CD4-positive, alpha-beta T cell treated with Interleukin-10 for 1 hour (primary cell): ENCODE measurements around the gene RGL2.
A peak's percentile ranks its signal among the peaks of the same experiment; 100 is the strongest.
"Not testable (repeated sequence)": the region's sequence is repeated elsewhere in the genome, so short reads cannot be mapped to it uniquely, and the experiment has no call there.

ENCODE experiments used
- DNase-seq: peaks from one replicate; pipeline ENCODE4 v3.0.0-alpha.2; 2020

Gene RGL2

DNA sequence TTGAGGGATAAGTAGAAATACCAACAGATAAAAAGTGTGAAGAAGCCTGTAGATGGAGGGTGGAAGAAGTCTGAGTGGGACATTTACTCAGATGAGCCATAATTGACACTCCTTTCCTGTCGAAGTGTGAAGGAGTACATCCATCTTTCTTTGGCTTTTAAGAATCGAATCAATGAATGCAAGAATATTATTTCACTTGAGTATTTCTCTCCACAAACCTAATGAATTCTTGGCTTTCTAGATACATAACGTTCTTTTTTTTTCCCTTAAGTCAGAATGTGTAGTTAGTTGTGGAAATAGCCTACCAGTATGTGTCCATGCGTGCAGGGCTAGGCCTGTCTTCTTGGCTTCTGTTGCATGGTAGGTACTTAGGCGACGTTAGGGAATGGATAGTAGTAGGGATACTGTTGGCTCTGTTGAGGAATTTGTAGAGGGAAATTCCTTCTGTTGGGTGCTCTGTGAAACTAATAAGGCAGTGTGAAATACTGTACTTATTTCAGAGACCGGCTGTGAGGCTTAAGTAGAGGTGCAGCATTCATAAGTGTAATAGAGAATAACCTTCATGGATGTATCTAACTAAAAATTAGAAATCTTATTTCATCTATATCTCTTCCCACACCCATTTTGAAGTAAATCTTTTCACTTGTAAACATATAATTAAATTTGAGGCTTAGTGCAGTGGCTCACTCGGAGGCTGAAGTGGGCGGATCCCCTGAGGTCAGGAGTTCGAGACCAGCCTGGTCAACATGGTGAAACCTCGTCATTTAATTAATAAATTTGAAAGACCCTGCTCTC lies 25.4 kb downstream of the RGL2 start:
- DNase-seq: no peak

DNA sequence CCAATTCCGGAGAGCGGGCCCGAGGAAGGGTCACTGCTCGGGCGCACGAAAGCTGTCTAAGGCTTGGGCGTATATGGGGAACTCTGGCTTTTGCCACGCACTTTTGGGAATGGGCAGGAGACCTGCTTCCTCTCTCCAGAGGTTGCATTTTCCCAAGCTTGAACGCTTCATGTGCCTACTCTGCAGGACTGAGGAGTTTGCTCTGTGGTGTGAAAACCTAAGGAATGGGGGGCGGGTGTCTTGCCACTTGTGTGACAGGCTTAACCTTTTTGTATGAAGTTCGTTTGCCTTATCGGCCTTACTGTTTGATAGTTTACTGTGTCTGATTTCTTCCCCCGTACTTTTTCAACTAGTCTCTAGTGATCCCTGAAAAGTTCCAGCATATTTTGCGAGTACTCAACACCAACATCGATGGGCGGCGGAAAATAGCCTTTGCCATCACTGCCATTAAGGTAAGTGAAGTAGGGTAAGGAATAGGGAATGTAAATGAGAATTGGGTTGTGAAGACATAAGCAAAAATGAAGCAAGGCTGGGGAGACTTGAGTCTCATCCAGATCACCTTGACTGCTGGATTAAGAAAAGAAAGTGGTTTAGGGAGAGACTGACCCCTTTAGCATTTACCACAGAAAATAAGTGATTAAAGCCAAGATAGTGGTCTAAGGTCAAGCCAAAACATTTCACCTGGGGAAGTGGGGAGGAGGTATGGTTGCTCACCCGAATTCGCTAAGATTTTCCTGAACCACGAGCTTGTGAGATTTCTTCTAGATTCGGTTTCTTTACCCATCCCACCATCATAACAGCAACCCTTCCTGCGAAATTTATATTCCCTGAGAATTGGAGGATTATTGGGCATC lies 26.2 kb downstream of the RGL2 start:
- no peak for DNase-seq

DNA sequence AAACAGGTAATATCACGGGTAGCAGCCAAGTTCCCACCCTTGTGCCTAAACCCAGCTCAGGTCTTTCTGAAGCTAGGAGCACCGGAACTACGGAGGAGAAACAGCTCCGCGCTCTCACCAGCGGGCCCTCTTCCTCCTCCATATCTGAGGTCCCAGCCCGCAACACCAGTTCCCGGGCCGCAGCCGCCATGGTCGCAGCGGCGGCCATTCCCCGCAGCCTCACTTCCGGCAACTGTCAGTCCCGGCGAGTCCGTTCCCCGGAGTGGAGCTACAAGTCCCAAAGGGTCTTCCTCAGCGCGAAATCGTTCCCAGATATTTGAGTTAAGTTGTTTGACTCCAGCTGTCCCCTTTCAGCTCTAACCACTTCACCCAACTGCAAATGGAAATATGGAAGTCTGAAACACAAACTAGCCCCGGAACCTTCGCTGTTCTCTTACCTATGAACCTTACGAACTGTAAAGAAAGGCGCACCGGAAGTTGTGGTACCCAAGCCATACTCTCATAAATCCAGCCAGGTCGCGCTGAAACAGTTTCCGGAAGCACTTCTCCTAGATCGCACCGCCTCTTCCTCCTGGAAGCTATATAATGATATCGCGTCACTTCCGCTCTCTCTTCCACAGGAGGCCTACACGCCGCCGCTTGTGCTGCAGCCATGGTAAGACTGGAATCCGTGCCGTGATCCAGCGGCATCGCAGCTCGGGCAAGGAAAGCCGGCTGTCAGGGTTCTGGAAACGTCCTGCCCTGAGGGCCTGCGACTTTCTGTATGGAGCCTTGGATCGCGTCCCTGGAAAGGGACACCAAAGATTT lies 27.1 kb downstream of the RGL2 start, which contains the start of the genes RPS18 and VPS52:
Gene RPS18 (plus strand): TSS at position 608 of the 807 bp plus-strand sequence. CDS start 45 bp downstream, at position 653.
Gene VPS52 (minus strand): TSS at position 409 of the 807 bp plus-strand sequence. CDS start 201 bp downstream, at position 208.
- peak; percentile 97 for DNase-seq

DNA sequence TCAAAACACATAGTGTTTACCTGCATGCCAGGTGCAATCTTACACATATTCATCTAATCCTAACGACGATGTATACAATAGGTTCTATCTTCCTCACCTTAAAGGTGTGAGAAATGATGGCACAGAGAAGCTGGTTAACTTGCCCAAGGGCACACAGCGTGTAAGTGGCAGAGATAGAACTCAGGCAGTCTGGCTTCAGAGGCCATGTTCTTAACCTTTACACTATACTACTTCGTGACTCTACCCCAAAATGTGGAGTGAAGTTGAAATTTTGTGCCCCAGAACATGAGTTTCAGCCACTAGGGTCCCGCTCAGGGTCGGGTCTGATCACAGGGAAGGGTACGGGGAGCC lies 27.6 kb downstream of the RGL2 start:
- no peak for DNase-seq

DNA sequence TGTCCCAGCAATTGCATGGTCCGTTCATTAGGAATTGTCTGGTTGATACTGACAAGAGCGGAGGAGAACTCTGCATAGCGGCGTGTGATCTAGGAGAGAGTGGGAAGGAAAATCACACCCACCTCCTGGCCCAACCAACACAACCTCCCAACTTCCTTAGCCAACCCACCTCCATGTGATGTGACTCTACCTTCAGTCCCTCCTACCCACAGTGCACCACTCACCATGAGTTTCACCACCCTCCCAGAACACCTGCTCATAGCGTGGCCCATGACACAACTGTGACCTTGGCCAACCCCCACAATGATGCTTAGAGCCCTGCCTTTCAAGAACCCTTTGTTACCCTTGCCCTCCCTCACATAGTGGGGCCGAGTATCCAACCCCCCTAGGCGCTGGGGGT lies 34.7 kb downstream of the RGL2 start:
- DNase-seq: no peak

DNA sequence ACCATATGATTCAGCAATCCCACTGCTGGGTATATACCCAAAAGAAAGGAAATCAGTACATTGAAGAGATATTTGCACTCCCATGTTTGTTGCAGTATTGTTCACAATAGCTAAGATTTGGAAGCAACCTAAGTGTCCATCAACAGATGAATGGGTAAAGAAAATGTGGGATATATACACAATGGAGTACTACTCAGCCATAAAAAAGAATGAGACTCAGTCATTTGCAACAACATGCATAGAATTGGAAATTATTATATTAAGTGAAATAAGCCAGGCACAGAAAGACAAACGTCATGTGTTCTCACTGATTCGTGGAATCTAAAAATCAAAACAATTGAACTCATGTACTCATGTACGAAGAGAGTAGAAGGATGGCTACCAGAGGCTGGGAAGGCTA lies 36.3 kb downstream of the RGL2 start:
- DNase-seq: not testable (repeated sequence)

DNA sequence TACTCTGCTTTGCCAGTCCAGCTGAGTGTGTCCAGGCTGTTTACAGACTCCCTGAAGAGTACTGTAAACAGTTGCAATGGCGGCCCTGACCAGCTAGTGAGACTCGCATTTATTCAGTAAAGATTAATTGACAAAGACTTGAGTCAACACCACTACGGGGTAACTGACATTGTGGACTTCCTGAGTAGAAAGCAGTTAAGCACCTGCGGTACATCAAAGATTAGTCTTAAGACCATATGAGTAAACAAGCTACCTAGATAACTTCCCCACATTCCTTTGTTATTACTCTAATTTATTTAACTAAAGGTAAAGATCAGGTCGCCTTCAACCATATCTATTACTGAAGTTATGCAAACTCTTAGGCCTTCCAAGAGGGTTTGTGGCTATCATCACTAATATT lies 39.7 kb downstream of the RGL2 start:
- no peak for DNase-seq

DNA sequence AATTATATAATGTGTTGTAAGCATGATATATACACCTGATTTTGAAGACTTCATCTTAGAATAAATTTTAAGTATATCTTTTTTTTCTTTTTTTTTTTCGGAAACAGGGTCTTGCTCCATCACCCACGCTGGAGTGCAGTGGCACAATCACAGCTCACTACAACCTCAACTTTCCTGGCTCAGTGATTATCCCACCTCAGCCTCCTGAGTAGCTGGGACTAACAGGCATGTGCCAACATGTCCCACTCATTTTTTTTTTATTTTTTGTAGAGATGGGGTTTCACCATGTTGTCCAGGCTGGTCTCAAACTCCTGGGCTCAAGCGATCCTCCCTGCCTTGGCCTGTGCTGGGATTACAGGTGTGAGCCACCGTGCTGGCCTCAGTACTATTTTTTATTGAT lies 44.2 kb downstream of the RGL2 start:
- no peak for DNase-seq

DNA sequence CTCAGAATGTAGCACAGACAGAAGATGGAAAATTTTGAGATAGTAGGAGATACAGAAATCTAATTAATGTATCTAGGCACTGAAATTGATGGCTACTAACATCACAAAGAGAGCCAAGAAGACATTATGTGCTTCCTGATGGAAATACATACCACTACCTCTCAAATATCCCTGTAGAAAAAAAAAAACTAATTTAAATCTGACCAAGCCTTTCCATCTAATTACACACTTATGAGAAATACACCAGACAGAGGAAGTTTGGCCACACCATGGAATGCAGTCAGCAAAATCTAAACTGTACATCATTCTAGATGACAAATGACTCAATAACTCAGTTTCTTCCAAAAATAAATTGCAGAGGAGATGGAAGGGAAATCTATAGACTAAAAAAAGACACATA lies 46.0 kb downstream of the RGL2 start:
- DNase-seq: no peak

DNA sequence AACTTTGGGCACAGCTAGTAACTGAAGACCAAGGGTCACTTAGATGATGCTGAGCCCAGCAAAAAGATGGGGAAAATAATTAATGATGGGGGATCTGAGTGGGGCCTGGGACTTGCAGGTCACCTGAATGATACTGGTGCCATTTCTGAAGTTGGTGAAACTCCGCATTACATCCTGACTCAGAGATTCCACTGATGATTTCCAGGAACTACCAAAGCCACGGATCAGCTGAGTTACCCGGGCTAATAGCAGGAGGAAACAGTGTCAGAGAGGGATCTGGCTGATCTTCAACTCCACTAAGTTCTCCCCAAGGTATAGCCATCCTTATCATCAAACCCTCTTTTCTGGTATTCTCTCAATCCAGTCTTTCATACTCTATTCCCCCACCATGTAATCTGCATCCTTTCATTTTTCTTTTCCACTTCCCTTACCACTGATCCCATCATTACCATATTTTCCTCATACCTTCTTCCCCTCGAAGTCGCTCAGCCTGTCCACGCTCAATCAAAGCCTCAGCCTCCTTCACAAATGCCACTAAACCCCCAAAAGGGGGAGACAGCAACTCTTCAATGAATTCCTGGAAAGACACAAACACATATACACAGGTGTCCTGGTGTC lies 47.2 kb downstream of the RGL2 start:
- DNase-seq: no peak

DNA sequence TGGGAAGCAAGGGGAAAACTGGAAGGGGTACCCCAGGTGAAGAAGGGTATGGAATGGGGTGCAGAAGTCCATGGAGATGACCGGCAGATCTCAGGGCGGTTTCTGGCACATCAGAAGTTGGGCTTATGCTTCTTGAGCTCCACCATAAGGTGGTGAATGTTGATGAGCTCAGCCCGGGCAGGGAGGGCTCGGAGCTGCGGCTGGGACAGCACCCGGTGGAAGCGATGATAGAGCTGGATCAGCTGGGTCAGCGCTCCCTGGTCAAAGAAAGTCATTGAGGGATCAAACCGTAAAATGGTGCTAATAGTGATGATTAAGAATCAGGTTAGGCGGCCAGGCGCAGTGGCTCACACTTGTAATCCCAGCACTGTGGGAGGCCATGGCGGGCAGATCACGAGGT lies 48.0 kb downstream of the RGL2 start:
- no peak for DNase-seq

DNA sequence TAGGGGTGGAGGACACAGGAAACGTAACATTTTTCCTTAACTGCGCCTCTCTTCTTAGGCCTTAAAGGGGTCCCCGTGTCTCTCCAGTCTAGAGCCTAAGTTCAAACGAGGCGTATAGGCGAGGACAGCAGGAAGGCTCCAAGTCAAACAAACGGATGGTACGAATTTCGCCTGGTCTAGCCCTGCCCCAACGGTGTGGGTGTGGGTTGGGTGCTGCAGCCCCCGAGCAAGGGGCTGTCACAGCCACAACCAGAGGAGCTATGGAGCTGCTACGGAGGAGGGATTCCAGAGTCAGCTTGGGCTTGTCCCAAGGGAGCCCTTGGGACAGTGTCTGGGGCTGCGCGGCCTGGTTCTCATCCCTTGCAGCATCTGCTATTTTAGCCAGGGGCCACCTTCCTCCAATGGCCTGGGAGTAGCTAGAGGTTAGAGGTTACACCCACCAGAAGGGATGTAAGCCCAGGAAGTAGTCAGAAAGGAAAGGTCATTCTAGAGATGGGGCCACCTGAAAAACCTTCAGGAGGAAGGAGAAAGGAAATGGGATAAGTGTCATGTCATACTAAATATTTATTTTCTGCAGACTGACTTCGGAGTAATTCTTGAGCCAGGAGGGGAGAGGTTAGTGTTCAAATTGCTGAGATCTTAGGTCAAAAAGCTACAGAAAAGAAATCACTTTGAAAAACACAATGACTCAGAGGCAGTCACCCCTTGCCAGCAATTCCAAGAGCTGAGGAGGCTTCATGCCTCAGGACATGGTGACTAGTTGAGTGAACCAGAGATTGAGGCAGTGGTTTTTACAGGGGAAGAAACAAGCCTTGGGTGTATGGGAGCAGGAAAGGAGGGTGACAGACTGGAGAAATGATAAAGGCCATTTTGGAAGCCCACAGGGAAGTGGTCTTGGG lies 48.8 kb downstream of the RGL2 start:
- no peak for DNase-seq

DNA sequence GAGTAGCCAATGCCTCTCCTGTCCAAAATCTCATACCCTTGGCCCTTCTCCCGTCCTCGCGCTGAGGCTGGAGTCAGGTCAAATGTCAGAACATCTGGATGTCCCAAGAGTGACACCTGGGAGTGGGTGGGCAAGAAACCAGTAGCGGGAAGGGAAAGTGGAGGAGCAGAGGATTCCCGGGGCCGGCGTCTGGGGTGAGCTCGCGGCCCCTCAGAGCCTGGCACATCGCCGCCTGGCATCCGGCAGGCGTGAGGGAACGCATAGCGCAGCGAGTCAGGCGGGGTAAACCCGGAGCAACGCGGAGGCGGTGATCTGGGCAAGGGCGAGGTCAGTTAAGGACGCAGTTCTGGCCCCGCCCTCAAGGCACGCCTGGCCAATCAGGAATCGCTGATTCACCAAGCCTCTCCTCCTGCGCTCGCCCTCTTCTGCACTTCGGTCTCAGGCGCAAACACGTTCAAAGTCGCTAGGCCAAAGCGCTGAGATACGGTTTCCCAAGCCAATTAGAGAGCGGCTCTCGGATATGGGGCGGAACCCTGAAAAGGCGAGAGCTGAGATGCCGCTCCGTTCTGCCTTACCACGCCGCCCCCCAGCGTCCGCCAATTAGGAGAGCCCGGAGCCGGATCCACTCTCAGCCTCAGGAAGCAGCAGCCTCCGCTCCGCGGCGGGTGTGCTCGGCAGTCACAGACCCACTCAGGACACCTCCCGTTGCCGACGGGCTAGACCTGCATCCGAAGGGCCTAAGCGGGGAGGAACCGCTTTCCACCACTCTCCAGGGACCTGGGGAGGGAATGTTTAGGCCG lies 49.6 kb downstream of the RGL2 start:
- peak; percentile 99 for DNase-seq

DNA sequence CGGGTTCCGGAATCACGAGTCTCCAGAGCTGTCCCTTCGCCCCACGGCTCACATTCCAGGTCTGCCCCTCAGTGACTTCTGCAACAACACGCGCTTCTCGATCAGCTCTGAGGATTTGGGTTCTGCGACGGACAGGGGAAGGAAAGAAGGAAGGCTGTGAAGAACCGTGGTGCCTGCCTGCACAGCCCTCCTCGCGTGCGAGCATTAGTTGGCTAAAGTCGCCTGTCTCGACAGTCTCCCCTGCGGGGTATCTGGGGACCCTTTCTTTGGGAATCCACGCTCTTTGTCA lies 50.2 kb downstream of the RGL2 start:
- no peak for DNase-seq

DNA sequence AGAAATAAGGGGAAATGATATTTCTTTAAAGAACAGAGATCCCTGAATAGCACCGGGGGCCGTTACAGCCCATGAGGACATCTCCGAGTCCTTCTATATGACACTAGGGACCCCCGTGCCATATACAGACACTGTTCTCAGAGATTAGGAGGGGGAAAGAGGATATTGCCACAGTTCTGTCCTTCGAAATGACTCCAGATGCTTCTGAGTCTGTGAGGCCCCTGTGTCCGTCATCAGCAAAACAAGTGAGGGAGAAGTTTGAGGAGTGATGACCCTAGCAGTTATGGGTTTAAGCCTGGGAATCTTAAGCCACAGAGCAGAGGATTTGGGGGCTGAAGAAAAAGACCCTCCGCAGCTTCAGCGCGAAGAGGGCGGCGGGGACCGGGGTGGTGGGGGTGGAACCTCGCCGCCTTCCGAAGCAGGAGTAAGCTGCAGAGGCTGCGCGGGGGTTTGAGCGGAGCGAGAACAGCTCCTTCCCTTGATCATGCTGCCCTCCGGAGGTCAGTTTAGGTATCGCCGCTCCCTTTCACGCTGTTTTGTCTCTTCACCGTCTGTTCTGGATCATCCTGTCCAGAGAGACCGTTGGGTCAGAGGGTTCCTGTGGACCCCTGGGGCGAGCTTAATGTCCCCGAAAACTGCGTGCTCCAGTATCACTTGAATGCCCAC lies 50.6 kb downstream of the RGL2 start:
- DNase-seq: peak; percentile 91

DNA sequence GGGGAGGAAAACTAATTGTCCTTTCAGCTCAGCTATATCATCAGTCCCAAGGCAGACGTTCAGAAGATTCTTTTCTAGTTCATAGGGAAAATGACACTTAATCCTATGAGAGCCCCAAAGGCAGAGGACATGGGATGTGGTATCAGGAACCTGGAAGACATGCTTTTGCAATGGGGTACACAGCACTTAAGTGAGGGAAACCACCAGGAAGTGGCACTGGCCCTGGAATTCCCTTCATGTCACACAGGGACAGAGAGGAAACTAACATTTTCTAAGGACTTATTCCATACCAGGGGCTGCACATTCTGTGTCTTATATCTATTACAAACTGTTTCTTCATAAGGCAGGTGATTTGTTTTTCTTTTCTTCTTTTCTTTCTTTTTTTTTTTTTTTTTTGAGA lies 55.3 kb downstream of the RGL2 start:
- DNase-seq: no peak

DNA sequence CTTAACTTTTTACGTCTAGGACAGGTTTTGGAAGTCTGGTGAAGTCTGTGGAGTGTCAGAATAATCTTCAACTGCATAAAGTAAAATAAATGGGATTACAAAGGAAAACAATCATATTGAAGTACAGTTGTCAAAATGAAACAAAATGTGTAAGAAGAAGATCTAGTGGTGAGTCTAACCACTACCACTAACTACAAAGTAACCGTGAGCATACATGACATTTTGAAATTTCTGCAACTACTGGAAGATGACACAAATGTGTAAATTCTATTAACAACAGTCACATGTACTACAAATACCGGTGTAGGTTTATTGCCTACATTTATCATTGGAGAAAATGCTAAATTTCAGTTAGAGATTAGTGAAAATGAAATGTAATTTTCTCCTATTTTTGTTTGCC lies 56.8 kb downstream of the RGL2 start:
- no peak for DNase-seq
